Mucosa of stomach (tissue), 1 donor: Measurements from ENCODE around the gene DDX1.

ENCODE experiments used
- H3K27me3 ChIP-seq: one replicate; pipeline ENCODE4 v1.7.0; 2013; ENCODE audit warnings: mild to moderate bottlenecking, low read length; ENCODE audit not compliant: control insufficient read depth, insufficient read depth
- H3K36me3 ChIP-seq: one replicate; pipeline ENCODE4 v1.7.0; 2013; ENCODE audit warnings: low read length; ENCODE audit not compliant: control insufficient read depth, insufficient read depth
- H3K4me1 ChIP-seq: one replicate; pipeline ENCODE4 v1.7.0; 2013; ENCODE audit warnings: mild to moderate bottlenecking, low read length; ENCODE audit not compliant: control insufficient read depth, insufficient read depth
- H3K4me3 ChIP-seq: one replicate; pipeline ENCODE4 v1.7.0; 2013; ENCODE audit warnings: low read length
- H3K9ac ChIP-seq: one replicate; pipeline ENCODE4 v1.7.0; 2013; ENCODE audit warnings: mild to moderate bottlenecking, low read length, moderate library complexity
- H3K9me3 ChIP-seq: one replicate; pipeline ENCODE4 v1.7.0; 2013; ENCODE audit warnings: mild to moderate bottlenecking, low read length, moderate library complexity; ENCODE audit not compliant: control insufficient read depth
- donor health status: Pancreatic carcinoma.

The DDX1 gene

DNA sequence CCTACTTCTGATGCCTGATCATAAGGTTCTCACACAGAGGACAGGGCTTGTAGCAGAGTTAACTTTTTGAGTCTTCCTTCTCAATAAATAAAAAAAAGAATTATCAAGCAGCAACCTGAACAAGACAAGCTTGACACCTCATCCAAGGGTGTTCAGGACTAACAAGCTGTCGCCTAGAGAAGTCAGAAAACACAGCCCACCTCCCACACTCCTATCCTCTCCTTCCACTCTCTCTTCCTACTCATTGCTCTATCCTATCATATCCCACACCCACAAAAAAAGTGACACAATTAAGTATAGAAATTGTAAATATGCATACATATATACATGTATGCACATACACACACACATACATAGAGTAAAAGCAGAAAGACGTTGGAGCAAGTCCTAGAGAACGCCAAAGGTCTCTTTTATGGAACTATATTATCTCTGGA is 35.9 kb upstream of the DDX1 start:
- no peaks in the 10 kb centered on the region for H3K27me3 ChIP-seq
- no peak overlapping the region for H3K4me3 ChIP-seq
- no peaks in the 10 kb centered on the region for H3K9me3 ChIP-seq
- H3K4me1 ChIP-seq: peaks cover 9% of the 10 kb centered on the region
- H3K36me3 ChIP-seq: no peaks in the 10 kb centered on the region
- H3K9ac ChIP-seq: no peak overlapping the region

DNA sequence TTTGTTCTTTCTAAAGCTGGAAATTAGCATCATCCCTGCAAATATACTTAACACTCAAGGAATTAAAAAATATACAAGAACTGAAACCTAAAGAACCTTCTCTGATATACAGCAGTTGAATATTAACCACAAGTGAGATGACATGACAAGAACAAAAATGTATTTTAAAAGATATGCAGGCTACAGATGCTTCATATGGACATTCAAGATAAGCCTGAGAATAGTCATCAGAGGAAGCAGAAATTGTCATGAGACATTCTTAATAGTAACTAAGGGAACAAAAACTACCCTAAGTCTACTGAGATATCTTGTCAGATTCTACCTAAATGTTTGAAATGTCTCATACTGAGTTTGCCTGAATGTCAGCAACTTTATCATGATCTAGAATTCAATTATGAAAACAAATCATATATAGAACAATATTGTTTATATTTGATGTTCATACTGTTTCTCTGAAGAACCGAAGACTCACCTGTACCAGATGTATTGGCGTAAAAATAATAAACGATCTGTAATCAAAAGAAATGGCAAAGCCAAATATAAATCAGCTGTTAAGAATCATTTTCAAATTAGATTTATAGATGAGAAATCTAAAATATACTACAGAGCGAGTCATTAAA is 35.2 kb upstream of the DDX1 start:
- Histone ChIP-seq H3K36me3 (no peaks in the 10 kb centered on the region), H3K27me3 (no peaks in the 10 kb centered on the region), H3K4me3 (no peak overlapping the region), H3K9me3 (no peaks in the 10 kb centered on the region), H3K4me1 (peaks cover 9% of the 10 kb centered on the region), H3K9ac (no peak overlapping the region)

- H3K4me1 ChIP-seq: peaks cover 9% of the 10 kb centered on the region
- no peaks in the 10 kb centered on the region for H3K27me3 ChIP-seq
- H3K9ac ChIP-seq: no peak overlapping the region
- no peaks in the 10 kb centered on the region for H3K9me3 ChIP-seq
- no peaks in the 10 kb centered on the region for H3K36me3 ChIP-seq
- no peak overlapping the region for H3K4me3 ChIP-seq
Observed at GRCh38 chr2:15557887-15558311, 33.8 kb upstream of the DDX1 start.

- Histone ChIP-seq H3K36me3 (no peaks in the 10 kb centered on the region), H3K9me3 (no peaks in the 10 kb centered on the region), H3K4me1 (peaks cover 9% of the 10 kb centered on the region), H3K4me3 (no peak overlapping the region), H3K9ac (peak overlapping the region; percentile 87), H3K27me3 (no peaks in the 10 kb centered on the region)
Observed at GRCh38 chr2:15559379-15560139, 32.1 kb upstream of the DDX1 start.

GRCh38 chr2:15560140-15560987 is 31.3 kb upstream of the DDX1 start:
- Histone ChIP-seq H3K9ac (peak overlapping the region; percentile 87), H3K4me3 (peak overlapping the region; percentile 96), H3K9me3 (no peaks in the 10 kb centered on the region), H3K4me1 (peaks cover 9% of the 10 kb centered on the region), H3K27me3 (no peaks in the 10 kb centered on the region), H3K36me3 (no peaks in the 10 kb centered on the region)

DNA sequence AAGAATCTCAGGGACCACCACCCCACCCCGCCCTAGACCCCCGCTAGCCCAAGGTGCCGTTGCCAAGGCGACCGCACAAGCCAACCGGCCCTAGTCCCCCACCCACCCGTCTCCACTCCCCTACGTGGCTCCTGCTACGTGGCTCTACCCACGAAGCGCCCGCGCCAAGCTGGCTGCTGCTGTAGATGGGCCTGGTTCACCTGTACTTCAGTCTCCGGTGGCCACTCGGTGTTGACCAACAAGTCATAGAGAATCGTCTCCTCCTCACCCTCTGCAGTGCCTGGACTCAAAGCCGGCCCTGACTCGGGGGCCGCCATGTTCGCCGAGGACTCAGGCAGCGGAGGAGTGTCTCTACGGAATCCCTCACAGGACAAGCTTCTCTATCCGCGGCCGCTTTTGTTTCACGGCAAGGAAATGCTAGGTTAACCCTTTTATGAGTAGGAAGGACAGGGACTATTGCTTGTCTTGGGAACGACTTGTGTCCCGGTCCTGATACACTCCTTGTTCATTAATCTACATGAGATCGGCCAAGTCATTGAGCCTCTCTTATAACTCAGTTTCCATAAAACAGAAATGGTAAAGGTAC is 30.6 kb upstream of the DDX1 start, which contains the start of gene NBAS:
NBAS (minus strand) TSS at position 347 of the 586 bp plus-strand sequence; CDS start at position 317, 30 bp downstream.
- peak within 1 kb of the TSS; percentile 96 for H3K4me3 ChIP-seq
- peak within 1 kb of the TSS; percentile 87 for H3K9ac ChIP-seq
- H3K9me3 ChIP-seq: no peaks in the 10 kb centered on the region
- no peaks in the 10 kb centered on the region for H3K27me3 ChIP-seq
- H3K36me3 ChIP-seq: no peaks in the 10 kb centered on the region
- peaks cover 9% of the 10 kb centered on the region for H3K4me1 ChIP-seq

GRCh38 chr2:15561574-15562344 is 29.9 kb upstream of the DDX1 start:
- H3K4me3 ChIP-seq: peak overlapping the region; percentile 96
- H3K9ac ChIP-seq: peak overlapping the region; percentile 87
- no peaks in the 10 kb centered on the region for H3K36me3 ChIP-seq
- H3K27me3 ChIP-seq: no peaks in the 10 kb centered on the region
- H3K4me1 ChIP-seq: peaks cover 9% of the 10 kb centered on the region
- H3K9me3 ChIP-seq: no peaks in the 10 kb centered on the region

DNA sequence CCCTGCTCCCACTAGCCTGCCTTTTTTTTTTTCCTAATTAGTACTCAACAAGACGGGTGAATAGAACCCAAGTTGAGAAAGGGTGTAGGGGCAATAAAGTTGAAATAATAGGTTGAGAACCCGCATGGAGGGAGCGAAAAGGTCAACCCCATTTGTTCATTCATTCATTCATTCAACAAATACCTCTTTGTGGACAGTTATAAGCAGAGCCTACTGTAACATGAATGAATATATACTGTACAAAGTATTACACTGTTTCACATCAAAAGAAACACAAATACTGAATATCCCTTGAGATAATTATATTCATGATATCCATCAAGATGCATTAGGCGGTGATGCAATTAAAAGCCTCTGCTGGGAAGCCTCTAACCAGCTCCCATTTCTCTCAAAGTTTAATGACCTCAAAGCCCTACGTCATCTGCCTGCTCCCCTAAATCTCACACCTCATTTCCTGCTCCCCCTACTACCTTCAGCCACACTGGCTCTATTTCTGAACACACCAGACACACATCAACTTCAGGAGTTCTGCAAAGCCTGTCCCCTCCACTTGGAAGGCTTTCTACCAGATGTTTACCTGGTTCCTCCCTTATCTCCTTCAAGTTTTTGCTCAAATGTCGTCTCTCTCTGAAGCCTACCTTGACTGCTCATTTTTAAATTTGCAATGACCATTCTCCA is 29.2 kb upstream of the DDX1 start:
- H3K27me3 ChIP-seq: no peaks in the 10 kb centered on the region
- no peak overlapping the region for H3K4me3 ChIP-seq
- H3K9ac ChIP-seq: no peak overlapping the region

DNA sequence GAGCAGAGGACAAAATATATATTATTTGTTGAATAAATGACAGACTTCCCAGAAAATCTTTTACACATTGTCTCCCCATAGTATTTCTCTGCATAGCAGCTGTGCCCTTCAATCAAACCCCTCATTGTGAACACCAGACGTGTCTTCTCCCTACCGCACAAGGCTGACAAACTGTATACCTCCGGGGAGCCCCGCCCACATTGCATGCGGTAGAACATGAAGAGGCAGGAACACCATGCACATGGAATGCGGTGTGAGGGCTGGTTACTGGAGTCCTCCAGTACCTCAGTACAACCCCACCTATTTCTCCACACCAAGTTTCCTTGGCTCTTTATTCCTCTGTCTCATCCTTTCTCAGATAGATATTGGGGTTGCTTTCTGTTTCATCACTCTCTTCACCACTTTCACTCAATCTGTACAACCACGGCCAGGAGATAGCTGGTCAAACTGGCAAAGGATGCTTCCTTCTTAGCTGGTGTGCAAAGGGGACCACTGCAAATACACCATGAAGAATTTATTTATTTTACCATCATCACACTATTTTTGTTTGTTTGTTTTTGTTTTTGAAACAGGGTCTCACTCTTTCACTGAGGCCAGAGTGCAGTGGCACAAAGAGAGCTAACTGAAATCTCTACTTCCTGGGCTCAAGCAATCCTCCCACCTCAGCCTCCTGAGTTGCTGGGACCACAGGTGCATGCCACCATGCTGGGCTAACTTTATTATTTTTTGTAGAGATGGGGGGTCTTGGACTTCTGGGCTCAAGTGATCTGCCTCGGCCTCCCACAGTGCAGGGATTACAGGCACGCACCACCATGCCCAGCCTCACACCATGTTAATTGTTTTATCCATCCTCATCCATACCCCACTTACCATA is 28.2 kb upstream of the DDX1 start:
- H3K4me1 ChIP-seq: peaks cover 9% of the 10 kb centered on the region
- H3K9me3 ChIP-seq: no peaks in the 10 kb centered on the region
- no peaks in the 10 kb centered on the region for H3K27me3 ChIP-seq
- H3K9ac ChIP-seq: no peak overlapping the region
- H3K36me3 ChIP-seq: no peaks in the 10 kb centered on the region
- H3K4me3 ChIP-seq: no peak overlapping the region

More for the DNA sequence above, 29.2 kb upstream of the DDX1 start:
- Histone ChIP-seq H3K36me3 (no peaks in the 10 kb centered on the region), H3K9me3 (no peaks in the 10 kb centered on the region), H3K4me1 (peaks cover 9% of the 10 kb centered on the region)

GRCh38 chr2:15565392-15565791 is 26.3 kb upstream of the DDX1 start:
- Histone ChIP-seq H3K4me3 (no peak overlapping the region), H3K27me3 (no peaks in the 10 kb centered on the region), H3K9ac (no peak overlapping the region), H3K4me1 (no peaks in the 10 kb centered on the region), H3K36me3 (no peaks in the 10 kb centered on the region), H3K9me3 (no peaks in the 10 kb centered on the region)
